A549 (cell line): ENCODE data around the gene ALOX12. TPM values are rescaled to one million over a fixed set of nuclear protein-coding genes. Genes with fewer than 3 reads are reported as not detected.

Experiments used
- ATAC-seq, 2 experiments: fragments of 200-7000 bp in 1 of 2; fragments of >200 bp in 1 of 2; cut with Nextera tagmentation in 1 of 2; cut with Tn5 transposase in 1 of 2; 3 replicates each; pipeline versions ENCODE4 v1.8.0 to v1.9.1; 2018 to 2020; ENCODE audit warnings: mild to moderate bottlenecking in 1 of 2, moderate library complexity in 1 of 2
- CTCF ChIA-PET: fragments of 300-600 bp; sonication (Branson Sonifier 250); formaldehyde crosslinking; extraction: SDS; loops from one replicate; lab custom pipeline; 2021; ENCODE audit warnings: antibody characterized with exemption, inconsistent platforms; lab: Yijun Ruan, JAX
- POLR2A ChIA-PET: fragments of 350-600 bp; formaldehyde crosslinking; extraction: SDS; loops from one replicate; lab custom pipeline; 2021; ENCODE audit warnings: antibody characterized with exemption, inconsistent platforms; lab: Yijun Ruan, JAX
- DNase-seq, 2 experiments: peaks; one replicate each; pipeline versions ENCODE4 v3.0.0 to v3.0.0-alpha.2; 2011 to 2016; ENCODE audit warnings: low read depth in 1 of 2, low spot score in 1 of 2
- FAIRE-seq: peaks from 2 replicates; lab custom pipeline; 2011; peaks lifted over from hg19 to GRCh38; lab: Jason Lieb, UNC
- H3K27ac ChIP-seq, 2 experiments: fragments of >200 bp; sonication (Bioruptor Twin); formaldehyde crosslinking; 3 replicates each; pipeline ENCODE4 v1.5.1; 2016 to 2017
- H3K4me1 ChIP-seq: fragments of >200 bp; sonication (Bioruptor Twin); formaldehyde crosslinking; 3 replicates; pipeline ENCODE4 v1.6.1; 2016
- H3K4me2 ChIP-seq: fragments of >200 bp; sonication (Bioruptor Twin); formaldehyde crosslinking; 3 replicates; pipeline ENCODE4 v1.6.1; 2016
- H3K4me3 ChIP-seq: fragments of >200 bp; sonication (Bioruptor Twin); formaldehyde crosslinking; 3 replicates; pipeline ENCODE4 v1.5.1; 2016
- H3K9me3 ChIP-seq: fragments of >200 bp; sonication (Bioruptor Twin); formaldehyde crosslinking; 3 replicates; pipeline ENCODE4 v1.6.1; 2016
- CHD4 ChIP-seq: fragments of 200-600 bp; sonication (generic); IDR thresholded peaks from 2 replicates; pipeline ENCODE4 v1.6.1; 2016; ENCODE audit warnings: antibody characterized with exemption, mild to moderate bottlenecking, borderline replicate concordance
- EHF ChIP-seq: fragments of 250-450 bp; sonication (Bioruptor Pico); IDR thresholded peaks from 2 replicates; pipeline ENCODE4 v1.5.0; 2020; ENCODE audit warnings: mild to moderate bottlenecking
- EP300 ChIP-seq, 2 experiments: fragments of >200 bp; sonication (Bioruptor Twin); formaldehyde crosslinking; IDR thresholded peaks; 2 replicates in 1 of 2; 3 replicates in 1 of 2; pipeline ENCODE4 v1.6.1; 2016 to 2017
- FOSL2 ChIP-seq, 2 experiments: fragments of 450-650 bp in 1 of 2; fragments of >200 bp in 1 of 2; sonication (Bioruptor Twin) in 1 of 2; formaldehyde crosslinking; IDR thresholded peaks; 2 replicates each; pipeline versions ENCODE4 v1.5.0 to v1.6.1; 2016 to 2020; ENCODE audit warnings: mild to moderate bottlenecking in 1 of 2, moderate library complexity in 1 of 2
- GATA3 ChIP-seq: IDR thresholded peaks from 2 replicates; pipeline ENCODE4 v1.6.1; 2012; ENCODE audit warnings: borderline replicate concordance
- HEYL ChIP-seq: fragments of 250-450 bp; sonication (Bioruptor Pico); IDR thresholded peaks from 2 replicates; pipeline ENCODE4 v1.8.0; 2021; ENCODE audit warnings: mild to moderate bottlenecking, moderate library complexity
- HOXB5 ChIP-seq: fragments of 250-450 bp; sonication (Bioruptor Pico); IDR thresholded peaks from 2 replicates; pipeline ENCODE4 v1.5.0; 2020; ENCODE audit warnings: mild to moderate bottlenecking, moderate library complexity
- KDM5A ChIP-seq: fragments of 200-600 bp; sonication (generic); IDR thresholded peaks from 2 replicates; pipeline ENCODE4 v1.6.1; 2016; ENCODE audit warnings: antibody characterized with exemption, mild to moderate bottlenecking
- MAFK ChIP-seq: fragments of 450-650 bp; IDR thresholded peaks from 2 replicates; pipeline ENCODE4 v1.6.1; 2014; ENCODE audit not compliant: partially characterized antibody
- MAZ ChIP-seq: fragments of 150-350 bp; IDR thresholded peaks from 2 replicates; pipeline ENCODE4 v1.6.1; 2014; ENCODE audit warnings: antibody characterized with exemption, low read depth, low read length, borderline replicate concordance
- NFE2L2 ChIP-seq: fragments of 150-350 bp; conservative IDR thresholded peaks from 2 replicates; pipeline ENCODE4 v1.6.1; 2014; ENCODE audit warnings: low read length
- PHF8 ChIP-seq: fragments of 200-600 bp; sonication (generic); IDR thresholded peaks from 2 replicates; pipeline ENCODE4 v1.6.1; 2016; ENCODE audit warnings: low read depth, mild to moderate bottlenecking, antibody characterized with exemption, moderate library complexity, borderline replicate concordance
- POLR2A ChIP-seq: IDR thresholded peaks from 2 replicates; pipeline ENCODE4 v1.6.1; 2012; ENCODE audit warnings: mild to moderate bottlenecking, low read length
- RAD21 ChIP-seq, 2 experiments: fragments of >200 bp in 1 of 2; sonication (Bioruptor Twin) in 1 of 2; formaldehyde crosslinking in 1 of 2; IDR thresholded peaks in 1 of 2; conservative IDR thresholded peaks in 1 of 2; 2 replicates in 1 of 2; 3 replicates in 1 of 2; pipeline ENCODE4 v1.6.1; 2012 to 2018; ENCODE audit warnings: inconsistent platforms in 1 of 2
- RFX5 ChIP-seq: fragments of 450-650 bp; IDR thresholded peaks from 2 replicates; pipeline ENCODE4 v1.7.1; 2014; ENCODE audit warnings: antibody characterized with exemption, mild to moderate bottlenecking, moderate library complexity
- TFCP2L1 ChIP-seq: fragments of 250-450 bp; sonication (Bioruptor Pico); IDR thresholded peaks from 2 replicates; pipeline ENCODE4 v1.5.0; 2021; ENCODE audit warnings: mild to moderate bottlenecking
- TP53 ChIP-seq: fragments of 250-450 bp; sonication (Bioruptor Pico); IDR thresholded peaks from 2 replicates; pipeline ENCODE4 v1.5.0; 2021; ENCODE audit warnings: mild to moderate bottlenecking, moderate library complexity
- ZC3H11A ChIP-seq: fragments of 450-650 bp; IDR thresholded peaks from 2 replicates; pipeline ENCODE4 v1.6.1; 2014; ENCODE audit warnings: antibody characterized with exemption, mild to moderate bottlenecking
- ZFP36 ChIP-seq: fragments of 450-650 bp; IDR thresholded peaks from 2 replicates; pipeline ENCODE4 v1.6.1; 2014; ENCODE audit warnings: borderline replicate concordance; ENCODE audit not compliant: partially characterized antibody
- WGBS: methylation state at CpG from one replicate; pipeline ENCODE4 v1.1.6; 2017; ENCODE audit errors: missing lambda C conversion rate; 5-methylcytosine and 5-hydroxymethylcytosine counted together
- polyA plus RNA-seq, 4 experiments: library from polyadenylated mRNA; depleted of rRNA in 3 of 4; stranded (reverse); fragments of >200 nt; fragmentation: RNase III in 1 of 4; extraction: RNeasy Plus Mini Kit Qiagen cat#74134 plus additional on column Dnase treatment in 1 of 4; gene quantifications; 2 replicates in 3 of 4; 3 replicates in 1 of 4; pipeline ENCODE4 v1.2.3, GENCODE V29; 2011 to 2017
- TF ChIP-seq, protein P1 (sequence below): fragments of >200 bp; sonication (Bioruptor Twin); formaldehyde crosslinking; IDR thresholded peaks from 2 replicates; pipeline ENCODE4 v1.6.1; 2016
- TF ChIP-seq, protein P2 (sequence below): IDR thresholded peaks from 2 replicates; pipeline ENCODE4 v1.6.1; 2012
- TF ChIP-seq, protein P3 (sequence below): fragments of 450-650 bp; IDR thresholded peaks from 2 replicates; pipeline ENCODE4 v1.6.1; 2014; ENCODE audit warnings: antibody characterized with exemption
- TF ChIP-seq, protein P4 (sequence below): fragments of 150-350 bp; IDR thresholded peaks from 2 replicates; pipeline ENCODE4 v1.6.1; 2014; ENCODE audit warnings: low read depth, mild to moderate bottlenecking, low read length
- TF ChIP-seq, protein P5 (sequence below): IDR thresholded peaks from 2 replicates; pipeline ENCODE4 v1.6.1; 2012
- TF ChIP-seq, protein P6 (sequence below): fragments of >200 bp; sonication (Bioruptor Twin); formaldehyde crosslinking; IDR thresholded peaks from 3 replicates; pipeline ENCODE4 v1.5.1; 2016

The ALOX12 gene
- polyA plus RNA-seq, 2 of the 4 experiments (the other 2 are of a cell fraction): not detected

DNA sequence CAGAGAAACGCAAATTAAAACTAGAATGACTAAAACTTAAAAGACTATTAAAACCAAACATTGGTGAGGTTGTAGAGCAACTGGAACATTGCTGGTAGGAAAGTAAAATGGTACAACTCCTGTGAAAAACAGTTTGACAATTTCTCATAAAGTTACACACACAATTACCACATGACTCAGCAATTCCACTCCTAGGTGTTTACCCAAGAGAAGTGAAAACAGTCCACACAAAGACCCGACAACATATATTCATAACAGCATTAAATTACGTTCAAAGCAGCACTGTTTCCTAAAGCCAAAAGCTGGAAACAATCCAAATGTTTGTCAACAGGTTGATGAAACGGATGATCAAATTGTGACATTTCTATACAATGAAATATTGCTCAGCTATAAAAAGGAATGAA is 26.5 kb upstream of the ALOX12 start:
- CTCF ChIA-PET: interaction anchor here (1.0 to 2.0 kb wide), 10 partner anchors 17 to 256 kb away, joined by 3 to 4 read pairs (median 3); partner anchors contain the start of gene SLC13A5
- WGBS: 39% methylated on average over 4 of the region's 4 CpGs
- ATAC-seq: no peak
- peaks cover 6% of the 10 kb centered on the region; the same call in 1 of the 3 replicates for H3K4me1 ChIP-seq
- no peaks in the 10 kb centered on the region for H3K9me3 ChIP-seq
- peak in 1 of 2 experiments; percentile 45 for DNase-seq
- H3K4me2 ChIP-seq: no peak overlapping the region
- TF ChIP-seq EP300 (IDR thresholded peaks at IDR 0.05) (no peak), MAZ (no peak), RAD21 (conservative IDR thresholded peaks at IDR 0.05 in 1 of 2, IDR thresholded peaks at IDR 0.05 in 1 of 2) (no peak), KDM5A (no peak), HOXB5 (CRISPR knock-in tag) (no peak), TP53 (CRISPR knock-in tag) (no peak), PHF8 (no peak), FOSL2 (IDR thresholded peaks at IDR 0.05) (no peak), FOSL2 (CRISPR knock-in tag; IDR thresholded peaks at IDR 0.05) (0 out of 2 replicates have a peak, but pooled peaks have one; percentile 10), RFX5 (no peak), POLR2A (no peak), EHF (CRISPR knock-in tag) (no peak), GATA3 (no peak), NFE2L2 (peak; percentile 91), HEYL (CRISPR knock-in tag) (no peak), ZFP36 (no peak), MAFK (peak; percentile 96), ZC3H11A (no peak), TFCP2L1 (CRISPR knock-in tag) (no peak), CHD4 (no peak)
- TF ChIP-seq, protein P1, sequence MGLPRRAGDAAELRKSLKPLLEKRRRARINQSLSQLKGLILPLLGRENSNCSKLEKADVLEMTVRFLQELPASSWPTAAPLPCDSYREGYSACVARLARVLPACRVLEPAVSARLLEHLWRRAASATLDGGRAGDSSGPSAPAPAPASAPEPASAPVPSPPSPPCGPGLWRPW: no peak
- TF ChIP-seq, protein P2, sequence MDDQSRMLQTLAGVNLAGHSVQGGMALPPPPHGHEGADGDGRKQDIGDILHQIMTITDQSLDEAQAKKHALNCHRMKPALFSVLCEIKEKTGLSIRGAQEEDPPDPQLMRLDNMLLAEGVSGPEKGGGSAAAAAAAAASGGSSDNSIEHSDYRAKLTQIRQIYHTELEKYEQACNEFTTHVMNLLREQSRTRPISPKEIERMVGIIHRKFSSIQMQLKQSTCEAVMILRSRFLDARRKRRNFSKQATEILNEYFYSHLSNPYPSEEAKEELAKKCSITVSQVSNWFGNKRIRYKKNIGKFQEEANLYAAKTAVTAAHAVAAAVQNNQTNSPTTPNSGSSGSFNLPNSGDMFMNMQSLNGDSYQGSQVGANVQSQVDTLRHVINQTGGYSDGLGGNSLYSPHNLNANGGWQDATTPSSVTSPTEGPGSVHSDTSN: no peak
- TF ChIP-seq, protein P3, sequence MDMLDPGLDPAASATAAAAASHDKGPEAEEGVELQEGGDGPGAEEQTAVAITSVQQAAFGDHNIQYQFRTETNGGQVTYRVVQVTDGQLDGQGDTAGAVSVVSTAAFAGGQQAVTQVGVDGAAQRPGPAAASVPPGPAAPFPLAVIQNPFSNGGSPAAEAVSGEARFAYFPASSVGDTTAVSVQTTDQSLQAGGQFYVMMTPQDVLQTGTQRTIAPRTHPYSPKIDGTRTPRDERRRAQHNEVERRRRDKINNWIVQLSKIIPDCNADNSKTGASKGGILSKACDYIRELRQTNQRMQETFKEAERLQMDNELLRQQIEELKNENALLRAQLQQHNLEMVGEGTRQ: no peak
- TF ChIP-seq, protein P4, sequence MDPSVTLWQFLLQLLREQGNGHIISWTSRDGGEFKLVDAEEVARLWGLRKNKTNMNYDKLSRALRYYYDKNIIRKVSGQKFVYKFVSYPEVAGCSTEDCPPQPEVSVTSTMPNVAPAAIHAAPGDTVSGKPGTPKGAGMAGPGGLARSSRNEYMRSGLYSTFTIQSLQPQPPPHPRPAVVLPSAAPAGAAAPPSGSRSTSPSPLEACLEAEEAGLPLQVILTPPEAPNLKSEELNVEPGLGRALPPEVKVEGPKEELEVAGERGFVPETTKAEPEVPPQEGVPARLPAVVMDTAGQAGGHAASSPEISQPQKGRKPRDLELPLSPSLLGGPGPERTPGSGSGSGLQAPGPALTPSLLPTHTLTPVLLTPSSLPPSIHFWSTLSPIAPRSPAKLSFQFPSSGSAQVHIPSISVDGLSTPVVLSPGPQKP: no peak
- TF ChIP-seq, protein P5, sequence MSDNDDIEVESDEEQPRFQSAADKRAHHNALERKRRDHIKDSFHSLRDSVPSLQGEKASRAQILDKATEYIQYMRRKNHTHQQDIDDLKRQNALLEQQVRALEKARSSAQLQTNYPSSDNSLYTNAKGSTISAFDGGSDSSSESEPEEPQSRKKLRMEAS: no peak
- TF ChIP-seq, protein P6, sequence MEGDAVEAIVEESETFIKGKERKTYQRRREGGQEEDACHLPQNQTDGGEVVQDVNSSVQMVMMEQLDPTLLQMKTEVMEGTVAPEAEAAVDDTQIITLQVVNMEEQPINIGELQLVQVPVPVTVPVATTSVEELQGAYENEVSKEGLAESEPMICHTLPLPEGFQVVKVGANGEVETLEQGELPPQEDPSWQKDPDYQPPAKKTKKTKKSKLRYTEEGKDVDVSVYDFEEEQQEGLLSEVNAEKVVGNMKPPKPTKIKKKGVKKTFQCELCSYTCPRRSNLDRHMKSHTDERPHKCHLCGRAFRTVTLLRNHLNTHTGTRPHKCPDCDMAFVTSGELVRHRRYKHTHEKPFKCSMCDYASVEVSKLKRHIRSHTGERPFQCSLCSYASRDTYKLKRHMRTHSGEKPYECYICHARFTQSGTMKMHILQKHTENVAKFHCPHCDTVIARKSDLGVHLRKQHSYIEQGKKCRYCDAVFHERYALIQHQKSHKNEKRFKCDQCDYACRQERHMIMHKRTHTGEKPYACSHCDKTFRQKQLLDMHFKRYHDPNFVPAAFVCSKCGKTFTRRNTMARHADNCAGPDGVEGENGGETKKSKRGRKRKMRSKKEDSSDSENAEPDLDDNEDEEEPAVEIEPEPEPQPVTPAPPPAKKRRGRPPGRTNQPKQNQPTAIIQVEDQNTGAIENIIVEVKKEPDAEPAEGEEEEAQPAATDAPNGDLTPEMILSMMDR: no peak
- peak; percentile 61 for FAIRE-seq
- H3K27ac ChIP-seq: no peak overlapping the region
- H3K4me3 ChIP-seq: no peak overlapping the region
- POLR2A ChIA-PET: no interaction called here
